ENCODE results near the gene SH3BP1.

The SH3BP1 gene

DNA sequence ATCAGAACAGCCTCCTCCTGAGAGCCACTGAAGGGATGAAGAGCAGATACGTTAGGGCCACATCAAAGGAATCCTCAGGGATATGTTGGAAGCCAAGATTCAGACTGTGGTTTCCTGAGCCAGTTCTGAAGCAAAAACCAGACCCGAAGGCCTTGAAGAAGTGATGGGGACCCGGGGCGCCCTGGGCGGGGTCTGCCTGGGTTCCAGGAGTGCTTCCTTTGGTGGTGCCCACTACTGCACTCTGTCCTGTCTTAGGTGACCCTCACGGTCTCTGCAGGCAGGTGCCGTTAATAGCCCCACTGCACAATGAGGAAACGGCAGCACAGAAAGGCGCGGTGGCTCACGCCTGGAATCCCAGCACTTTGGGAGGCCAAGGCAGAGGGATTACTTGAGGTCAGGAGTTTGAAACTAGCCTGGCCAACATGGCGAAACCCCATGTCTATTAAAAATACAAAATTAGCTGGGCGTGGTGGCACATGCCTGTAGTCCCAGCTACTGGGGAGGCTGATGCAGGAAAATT lies 12.9 kb upstream of the SH3BP1 start:
- H3K27ac ChIP-seq, result no peak overlapping the region
- no peak for TF ChIP-seq ZFX (IDR thresholded peaks at IDR 0.05; ENCODE audit: borderline replicate concordance)
- TF ChIP-seq, protein P1, sequence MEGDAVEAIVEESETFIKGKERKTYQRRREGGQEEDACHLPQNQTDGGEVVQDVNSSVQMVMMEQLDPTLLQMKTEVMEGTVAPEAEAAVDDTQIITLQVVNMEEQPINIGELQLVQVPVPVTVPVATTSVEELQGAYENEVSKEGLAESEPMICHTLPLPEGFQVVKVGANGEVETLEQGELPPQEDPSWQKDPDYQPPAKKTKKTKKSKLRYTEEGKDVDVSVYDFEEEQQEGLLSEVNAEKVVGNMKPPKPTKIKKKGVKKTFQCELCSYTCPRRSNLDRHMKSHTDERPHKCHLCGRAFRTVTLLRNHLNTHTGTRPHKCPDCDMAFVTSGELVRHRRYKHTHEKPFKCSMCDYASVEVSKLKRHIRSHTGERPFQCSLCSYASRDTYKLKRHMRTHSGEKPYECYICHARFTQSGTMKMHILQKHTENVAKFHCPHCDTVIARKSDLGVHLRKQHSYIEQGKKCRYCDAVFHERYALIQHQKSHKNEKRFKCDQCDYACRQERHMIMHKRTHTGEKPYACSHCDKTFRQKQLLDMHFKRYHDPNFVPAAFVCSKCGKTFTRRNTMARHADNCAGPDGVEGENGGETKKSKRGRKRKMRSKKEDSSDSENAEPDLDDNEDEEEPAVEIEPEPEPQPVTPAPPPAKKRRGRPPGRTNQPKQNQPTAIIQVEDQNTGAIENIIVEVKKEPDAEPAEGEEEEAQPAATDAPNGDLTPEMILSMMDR (IDR thresholded peaks at IDR 0.05), result no peak

DNA sequence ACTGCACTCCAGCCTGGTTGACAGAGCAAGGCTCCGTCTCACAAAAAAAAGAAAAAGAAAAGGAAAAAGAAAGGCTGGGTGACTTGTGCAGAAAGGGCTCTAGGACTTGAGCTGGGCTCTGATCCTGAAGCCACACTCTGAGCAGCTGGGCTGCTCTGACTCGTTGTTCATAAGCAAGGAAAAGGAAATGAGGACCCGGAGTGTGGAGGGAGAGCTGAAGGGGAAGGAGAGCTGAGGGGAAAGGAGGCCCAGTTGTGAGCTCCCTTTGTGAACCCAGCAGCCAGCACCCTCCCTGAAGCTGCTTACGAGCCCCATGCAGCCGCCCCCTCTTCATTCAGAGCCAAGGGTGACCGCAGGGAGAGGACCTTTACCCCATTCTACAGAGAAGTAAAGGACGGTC lies 12.3 kb upstream of the SH3BP1 start:
- no peak overlapping the region for H3K27ac ChIP-seq
- TF ChIP-seq, protein P1 (IDR thresholded peaks at IDR 0.05), result no peak
- no peak for TF ChIP-seq ZFX (IDR thresholded peaks at IDR 0.05; ENCODE audit: borderline replicate concordance)

DNA sequence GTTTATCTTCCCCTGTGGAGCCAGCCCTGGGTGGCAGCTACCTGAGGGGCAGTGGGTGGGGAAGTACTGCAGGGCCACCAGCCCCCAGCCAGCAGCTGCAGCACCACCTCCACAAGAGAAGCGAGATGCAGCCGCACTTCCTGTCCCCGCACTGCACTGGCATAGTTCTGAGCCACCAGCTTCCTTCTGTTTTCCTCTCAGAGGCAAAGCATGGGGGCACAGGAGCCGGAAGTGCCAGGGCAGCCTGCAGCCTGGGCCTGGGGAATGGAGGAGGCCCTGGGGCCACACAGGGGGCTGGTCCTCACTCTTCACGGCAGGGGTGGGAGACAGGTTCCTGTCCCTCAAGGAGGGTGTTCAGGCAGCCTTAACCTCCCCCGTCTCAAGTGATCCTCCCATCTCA lies 11.9 kb upstream of the SH3BP1 start:
- H3K27ac ChIP-seq, result no peak overlapping the region
- TF ChIP-seq ZFX (IDR thresholded peaks at IDR 0.05; ENCODE audit: borderline replicate concordance), result no peak
- TF ChIP-seq, protein P1 (IDR thresholded peaks at IDR 0.05), result no peak

DNA sequence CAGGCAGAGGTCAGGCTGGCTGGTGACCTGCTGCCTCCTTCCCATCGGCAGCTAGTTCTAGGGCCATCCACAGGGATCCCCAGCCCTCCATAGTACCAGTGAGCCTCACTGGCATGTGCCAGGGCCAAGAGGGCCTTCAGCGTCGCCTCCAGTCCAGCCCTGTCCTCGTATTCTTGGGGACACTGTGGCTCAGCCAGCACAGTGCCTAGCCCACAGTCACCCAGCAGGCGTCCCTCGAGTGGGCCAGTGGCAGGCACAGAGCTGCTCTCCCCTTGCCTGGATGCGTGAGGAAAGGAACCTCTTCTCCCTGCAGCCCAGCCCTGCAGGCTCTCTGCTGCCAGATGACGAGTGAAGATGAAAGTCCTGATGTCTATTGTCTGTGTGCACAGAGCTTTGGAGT lies 10.6 kb upstream of the SH3BP1 start:
- H3K27ac ChIP-seq, result no peak overlapping the region
- no peak for TF ChIP-seq ZFX (IDR thresholded peaks at IDR 0.05; ENCODE audit: borderline replicate concordance)
- TF ChIP-seq, protein P1 (IDR thresholded peaks at IDR 0.05), result no peak

DNA sequence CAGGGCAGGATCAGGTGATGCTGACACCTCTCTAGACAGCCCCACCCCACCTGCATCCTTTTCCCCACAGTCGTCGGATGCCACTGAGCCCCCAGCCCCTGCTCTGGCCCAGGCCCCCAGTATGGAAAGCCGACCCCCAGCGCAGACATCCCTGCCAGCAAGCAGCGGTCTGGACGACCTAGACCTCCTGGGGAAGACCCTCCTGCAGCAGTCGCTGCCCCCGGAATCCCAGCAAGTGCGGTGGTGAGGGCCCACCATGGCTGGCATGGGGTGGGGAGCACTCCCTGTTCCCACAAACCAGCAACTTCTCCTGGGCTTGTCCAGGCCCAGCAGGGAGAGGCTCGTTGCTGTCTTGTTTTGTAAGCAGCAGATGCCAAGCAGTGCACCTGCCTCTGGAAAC lies 9.5 kb upstream of the SH3BP1 start:
- TF ChIP-seq, protein P1 (IDR thresholded peaks at IDR 0.05), result no peak
- no peak for TF ChIP-seq ZFX (IDR thresholded peaks at IDR 0.05; ENCODE audit: borderline replicate concordance)
- no peak overlapping the region for H3K27ac ChIP-seq

DNA sequence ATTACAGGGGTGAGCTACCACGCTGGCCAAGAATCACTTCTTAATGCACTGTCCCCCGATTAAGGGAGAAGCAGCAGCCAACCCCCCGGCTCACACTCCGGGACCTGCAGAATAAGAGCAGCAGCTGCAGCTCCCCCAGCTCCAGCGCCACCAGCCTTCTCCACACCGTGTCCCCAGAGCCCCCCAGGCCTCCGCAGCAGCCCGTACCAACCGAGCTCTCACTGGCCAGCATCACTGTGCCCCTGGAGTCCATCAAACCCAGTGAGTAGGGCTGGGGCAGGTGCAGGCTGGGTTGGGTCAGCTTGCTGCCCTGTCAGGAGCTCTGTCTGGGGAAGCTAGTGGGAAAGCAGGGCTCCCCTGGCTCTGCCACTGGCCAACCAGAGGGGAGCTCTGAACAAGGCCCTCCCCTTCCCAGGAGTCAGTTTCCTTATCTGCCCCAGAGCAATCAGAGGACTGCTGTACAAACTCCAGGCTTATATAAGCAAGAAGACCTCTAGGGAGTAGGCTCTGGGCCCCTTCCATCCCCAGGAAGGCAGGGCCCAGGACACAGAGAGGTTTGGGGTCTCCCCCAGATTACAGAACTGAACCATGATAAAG lies 8.5 kb upstream of the SH3BP1 start:
- H3K27ac ChIP-seq, result no peak overlapping the region
- TF ChIP-seq, protein P1 (IDR thresholded peaks at IDR 0.05), result no peak
- TF ChIP-seq ZFX (IDR thresholded peaks at IDR 0.05; ENCODE audit: borderline replicate concordance), result no peak

DNA sequence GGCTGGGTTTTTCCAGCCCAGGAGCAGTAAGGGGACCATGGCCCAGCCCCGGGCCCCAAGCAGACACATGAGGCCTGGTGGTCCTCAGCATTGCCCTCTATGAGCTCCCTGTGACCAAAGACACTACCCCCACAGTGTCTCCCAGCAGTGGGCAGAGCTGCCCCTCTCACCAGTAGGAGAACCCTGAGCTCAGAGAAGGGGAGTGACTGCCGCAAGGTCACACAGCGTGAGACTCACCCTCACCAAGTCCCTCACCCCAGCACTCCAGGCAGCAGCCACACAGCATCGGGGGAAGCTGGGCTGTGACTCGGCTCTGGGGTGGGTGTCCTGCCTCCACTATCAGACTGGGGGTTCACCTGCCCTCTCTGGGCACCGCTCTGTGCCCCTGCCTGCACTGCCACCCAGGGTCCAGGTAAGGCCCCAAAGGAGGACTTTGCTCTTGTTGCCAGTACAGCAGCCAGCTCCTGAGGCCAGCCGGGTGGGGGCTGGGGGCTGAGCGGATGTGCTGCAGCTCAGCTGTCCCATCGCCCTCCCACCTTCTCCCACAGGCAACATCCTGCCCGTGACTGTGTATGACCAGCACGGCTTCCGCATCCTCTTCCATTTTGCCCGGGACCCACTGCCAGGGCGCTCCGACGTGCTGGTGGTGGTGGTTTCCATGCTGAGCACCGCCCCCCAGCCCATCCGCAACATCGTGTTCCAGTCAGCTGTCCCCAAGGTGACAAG lies 7.9 kb upstream of the SH3BP1 start:
- no peak for TF ChIP-seq ZFX (IDR thresholded peaks at IDR 0.05; ENCODE audit: borderline replicate concordance)
- TF ChIP-seq, protein P1 (IDR thresholded peaks at IDR 0.05), result no peak
- no peak overlapping the region for H3K27ac ChIP-seq

Measured in 22Rv1 (cell line).